NOMO-1 treated with dmso at 0.1 percent for 144 hours (cell line): ENCODE data around the gene IFT80.

ENCODE experiments used
- DNase-seq: peaks from one replicate; lab custom pipeline; 2025; ENCODE audit not compliant: unreplicated experiment; lab: John Stamatoyannopoulos, UW

The IFT80 gene

GRCh38 chr3:160213191-160213590, 185.8 kb downstream of the IFT80 start:
- DNase-seq: no peak

GRCh38 chr3:160210799-160211221, 188.2 kb downstream of the IFT80 start:
- peak; percentile 66 for DNase-seq

GRCh38 chr3:160210341-160210740, 188.7 kb downstream of the IFT80 start:
- DNase-seq: no peak
